H1 (cell line): ENCODE data around the gene UBQLN4.

Experiments used
- CTCF ChIP-seq, 3 experiments: IDR thresholded peaks; 1 replicate in 2 of 3; 2 replicates in 1 of 3; pipeline versions ENCODE4 v1.5.1 to v1.6.1; 2011; ENCODE audit warnings: low read length in 3 of 3, mild to moderate bottlenecking in 3 of 3, inconsistent platforms in 2 of 3, low read depth in 1 of 3, moderate library complexity in 1 of 3; ENCODE audit not compliant: insufficient read depth in 1 of 3; ENCODE audit errors: control extremely low read depth in 1 of 3
- EZH2 ChIP-seq: fragments of 200-600 bp; sonication (generic); IDR thresholded peaks from 2 replicates; pipeline ENCODE4 v1.7.1; 2012; ENCODE audit warnings: low read depth, mild to moderate bottlenecking, moderate library complexity, low read length, inconsistent platforms; ENCODE audit not compliant: severe bottlenecking
- FOSL1 ChIP-seq: IDR thresholded peaks from 2 replicates; pipeline ENCODE4 v1.6.1; 2011; ENCODE audit warnings: mild to moderate bottlenecking, low read depth, low read length, moderate library complexity; ENCODE audit not compliant: insufficient read depth
- JUN ChIP-seq: IDR thresholded peaks from 2 replicates; pipeline ENCODE4 v1.6.1; 2011; ENCODE audit warnings: low read depth, mild to moderate bottlenecking, improper control_type of control experiment, low read length
- JUND ChIP-seq: IDR thresholded peaks from 2 replicates; pipeline ENCODE4 v1.6.1; 2011; ENCODE audit warnings: mild to moderate bottlenecking, improper control_type of control experiment, low read length
- MAFK ChIP-seq: IDR thresholded peaks from 2 replicates; pipeline ENCODE4 v1.6.1; 2012; ENCODE audit warnings: low read depth, mild to moderate bottlenecking, improper control_type of control experiment, low read length
- NRF1 ChIP-seq: IDR thresholded peaks from 2 replicates; pipeline ENCODE4 v1.6.1; 2011; ENCODE audit warnings: mild to moderate bottlenecking, low read depth, low read length, improper control_type of control experiment
- POLR2A ChIP-seq, 2 experiments: IDR thresholded peaks; 1 replicate in 1 of 2; 2 replicates in 1 of 2; pipeline ENCODE4 v1.6.1; 2011; ENCODE audit warnings: low read depth in 2 of 2, low read length in 2 of 2, mild to moderate bottlenecking in 2 of 2; ENCODE audit errors: control extremely low read depth in 1 of 2
- SRF ChIP-seq: IDR thresholded peaks from 2 replicates; pipeline ENCODE4 v1.6.1; 2011; ENCODE audit warnings: mild to moderate bottlenecking, low read depth, low read length, moderate library complexity
- SUZ12 ChIP-seq: fragments of 200-600 bp; sonication (generic); IDR thresholded peaks from 2 replicates; pipeline ENCODE4 v1.6.1; 2012; ENCODE audit warnings: mild to moderate bottlenecking, inconsistent platforms, low read length, moderate library complexity, mixed read lengths
- ZNF274 ChIP-seq: IDR thresholded peaks from 2 replicates; pipeline ENCODE4 v1.7.0; 2012; ENCODE audit warnings: low read length, borderline replicate concordance; ENCODE audit errors: extremely low read depth

DNA sequence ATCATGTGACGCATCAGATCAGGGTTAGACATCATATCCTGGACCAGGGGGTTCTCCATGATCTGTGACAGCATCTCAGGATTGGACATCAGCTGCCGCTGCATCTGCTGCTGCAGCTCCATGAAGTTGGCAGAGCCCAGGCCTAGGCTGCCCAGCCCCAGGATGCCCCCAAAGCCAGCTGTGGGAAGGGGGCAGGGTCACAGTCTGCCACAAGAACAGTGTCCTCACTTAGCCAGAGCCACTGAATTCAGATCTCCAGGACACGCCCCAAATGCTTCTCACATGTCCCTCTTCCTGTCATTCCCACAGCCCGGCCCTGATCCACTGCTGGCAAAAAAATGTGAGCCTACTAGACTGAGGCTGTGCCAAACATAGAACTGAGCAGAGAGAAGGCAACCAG is 3.2 kb downstream of the UBQLN4 start:
- TF ChIP-seq JUND (no peak), CTCF (IDR thresholded peaks at IDR 0.05; ENCODE audit: control extremely low read depth in 1 of 3, insufficient read depth in 1 of 3, low read depth in 1 of 3, low read length in 3 of 3) (no peak), MAFK (no peak), NRF1 (no peak), FOSL1 (no peak), ZNF274 (no peak), EZH2 (no peak), JUN (no peak), SRF (no peak), POLR2A (IDR thresholded peaks at IDR 0.05; ENCODE audit: control extremely low read depth in 1 of 2, low read depth in 2 of 2, low read length in 2 of 2) (no peak), SUZ12 (no peak)
